Astrocyte (in vitro differentiated cells and primary cell): Measurements from ENCODE around the gene ZNF286A. TPM values are rescaled to one million over a fixed set of nuclear protein-coding genes. Genes with fewer than 3 reads are reported as not detected.
A peak's percentile ranks its signal among the peaks of the same experiment; 100 is the strongest.
"Not testable (repeated sequence)": the region's sequence is repeated elsewhere in the genome, so short reads cannot be mapped to it uniquely, and the experiment has no call there.

ENCODE experiments used
- DNase-seq: peaks from one replicate; pipeline ENCODE4 v3.0.0-alpha.2; 2010; ENCODE audit warnings: low read depth
- FAIRE-seq: peaks from 2 replicates; lab custom pipeline; 2011; peaks lifted over from hg19 to GRCh38; lab: Jason Lieb, UNC
- H2AFZ ChIP-seq: 2 replicates; pipeline ENCODE4 v1.6.0; 2012; ENCODE audit warnings: low read depth, low read length, inconsistent platforms
- H3K27ac ChIP-seq: 2 replicates; pipeline ENCODE4 v1.5.1; 2011; ENCODE audit warnings: low read depth, low read length, inconsistent platforms
- H3K27me3 ChIP-seq: 2 replicates; pipeline ENCODE4 v1.6.0; 2011; ENCODE audit warnings: low read length, inconsistent platforms; ENCODE audit not compliant: insufficient read depth
- H3K36me3 ChIP-seq: 2 replicates; pipeline ENCODE4 v1.5.1; 2011; ENCODE audit warnings: low read length, inconsistent platforms; ENCODE audit not compliant: insufficient read depth
- H3K4me1 ChIP-seq: 2 replicates; pipeline ENCODE4 v1.5.1; 2011; ENCODE audit warnings: low read length, inconsistent platforms; ENCODE audit not compliant: insufficient read depth
- H3K4me2 ChIP-seq: 2 replicates; pipeline ENCODE4 v1.6.0; 2012; ENCODE audit warnings: low read length, inconsistent platforms
- H3K4me3 ChIP-seq: 2 replicates; pipeline ENCODE4 v1.5.1; 2011; ENCODE audit warnings: low read depth, mild to moderate bottlenecking, low read length, inconsistent platforms; ENCODE audit not compliant: insufficient read depth
- H3K79me2 ChIP-seq: 2 replicates; pipeline ENCODE4 v1.6.0; 2012; ENCODE audit warnings: mild to moderate bottlenecking, low read length, inconsistent platforms; ENCODE audit not compliant: insufficient read depth
- H3K9ac ChIP-seq: 2 replicates; pipeline ENCODE4 v1.6.0; 2012; ENCODE audit warnings: mild to moderate bottlenecking, low read length, inconsistent platforms
- H3K9me3 ChIP-seq: 2 replicates; pipeline ENCODE4 v1.5.1; 2012; ENCODE audit warnings: low read depth, mild to moderate bottlenecking, low read length, inconsistent platforms; ENCODE audit not compliant: insufficient read depth
- H4K20me1 ChIP-seq: 2 replicates; pipeline ENCODE4 v1.6.0; 2012; ENCODE audit warnings: low read length, inconsistent platforms; ENCODE audit not compliant: insufficient read depth
- H3K27ac Mint-ChIP-seq: one replicate; pipeline ENCODE4 v1.8.0; 2021; ENCODE audit warnings: mild to moderate bottlenecking, mixed read lengths; ENCODE audit not compliant: unreplicated experiment
- H3K27me3 Mint-ChIP-seq: one replicate; pipeline ENCODE4 v1.8.0; 2021; ENCODE audit warnings: low read depth, mixed read lengths; ENCODE audit not compliant: unreplicated experiment
- H3K36me3 Mint-ChIP-seq: one replicate; pipeline ENCODE4 v1.8.0; 2021; ENCODE audit warnings: low read depth, mixed read lengths; ENCODE audit not compliant: unreplicated experiment
- H3K4me1 Mint-ChIP-seq: one replicate; pipeline ENCODE4 v1.8.0; 2021; ENCODE audit warnings: low read depth, mixed read lengths; ENCODE audit not compliant: unreplicated experiment
- H3K4me3 Mint-ChIP-seq: one replicate; pipeline ENCODE4 v1.8.0; 2021; ENCODE audit warnings: mild to moderate bottlenecking, moderate library complexity, mixed read lengths; ENCODE audit not compliant: unreplicated experiment
- H3K9me3 Mint-ChIP-seq: one replicate; pipeline ENCODE4 v1.8.0; 2021; ENCODE audit warnings: mild to moderate bottlenecking, mixed read lengths; ENCODE audit not compliant: unreplicated experiment
- EZH2 ChIP-seq: IDR thresholded peaks from 2 replicates; pipeline ENCODE4 v1.6.1; 2012; ENCODE audit warnings: mild to moderate bottlenecking, low read length, inconsistent platforms; ENCODE audit not compliant: insufficient read depth
- total RNA-seq: library from RNA; stranded (reverse); gene quantifications from 2 replicates; pipeline ENCODE4 v1.2.1, GENCODE V29; 2021
- TF ChIP-seq, protein P1 (sequence below): IDR thresholded peaks from 2 replicates; pipeline ENCODE4 v1.5.1; 2011; ENCODE audit warnings: low read depth, mild to moderate bottlenecking, inconsistent platforms, low read length, moderate library complexity; ENCODE audit not compliant: insufficient read depth

Gene ZNF286A
- total RNA-seq, 1 donor from 2014 or later, result 58.6 TPM

DNA sequence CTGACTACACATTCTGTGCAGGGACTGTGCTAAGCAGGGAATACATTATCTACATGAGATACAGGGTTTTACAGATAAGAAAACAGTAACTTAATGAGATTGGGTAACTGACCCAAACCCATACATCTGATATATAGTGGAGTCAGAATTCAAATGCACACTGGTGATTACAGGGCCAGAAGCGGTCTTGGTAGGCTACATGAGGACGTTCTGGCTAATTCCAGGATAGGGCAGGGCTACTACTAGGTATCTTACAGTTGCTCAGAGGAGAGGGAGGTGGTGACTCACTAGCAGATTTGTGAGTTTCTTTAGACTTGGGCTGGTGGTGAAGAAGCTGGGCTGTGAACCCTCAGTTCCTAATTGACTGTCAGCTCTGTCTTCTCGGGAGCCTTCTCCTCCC lies 36.9 kb upstream of the ZNF286A start:
- H3K4me3 ChIP-seq, result no peak overlapping the region
- no peak overlapping the region for H2AFZ ChIP-seq
- no peak for FAIRE-seq
- Mint-ChIP-seq H3K4me1 (peaks cover 26% of the 10 kb centered on the region), H3K36me3 (peaks cover 37% of the 10 kb centered on the region), H3K27me3 (no peaks in the 10 kb centered on the region), H3K27ac (no peak overlapping the region), H3K4me3 (no peak overlapping the region), H3K9me3 (no peaks in the 10 kb centered on the region)
- peaks cover 5% of the 10 kb centered on the region for H3K36me3 ChIP-seq
- no peak overlapping the region for H3K27ac ChIP-seq
- no peak overlapping the region for H3K9ac ChIP-seq
- no peak overlapping the region for H3K4me2 ChIP-seq
- peak; percentile 16 for DNase-seq
- no peaks in the 10 kb centered on the region for H3K9me3 ChIP-seq
- peaks cover 5% of the 10 kb centered on the region for H3K4me1 ChIP-seq
- H4K20me1 ChIP-seq, result no peaks in the 10 kb centered on the region
- H3K79me2 ChIP-seq, result no peaks in the 10 kb centered on the region
- no peak for TF ChIP-seq EZH2
- TF ChIP-seq, protein P1, sequence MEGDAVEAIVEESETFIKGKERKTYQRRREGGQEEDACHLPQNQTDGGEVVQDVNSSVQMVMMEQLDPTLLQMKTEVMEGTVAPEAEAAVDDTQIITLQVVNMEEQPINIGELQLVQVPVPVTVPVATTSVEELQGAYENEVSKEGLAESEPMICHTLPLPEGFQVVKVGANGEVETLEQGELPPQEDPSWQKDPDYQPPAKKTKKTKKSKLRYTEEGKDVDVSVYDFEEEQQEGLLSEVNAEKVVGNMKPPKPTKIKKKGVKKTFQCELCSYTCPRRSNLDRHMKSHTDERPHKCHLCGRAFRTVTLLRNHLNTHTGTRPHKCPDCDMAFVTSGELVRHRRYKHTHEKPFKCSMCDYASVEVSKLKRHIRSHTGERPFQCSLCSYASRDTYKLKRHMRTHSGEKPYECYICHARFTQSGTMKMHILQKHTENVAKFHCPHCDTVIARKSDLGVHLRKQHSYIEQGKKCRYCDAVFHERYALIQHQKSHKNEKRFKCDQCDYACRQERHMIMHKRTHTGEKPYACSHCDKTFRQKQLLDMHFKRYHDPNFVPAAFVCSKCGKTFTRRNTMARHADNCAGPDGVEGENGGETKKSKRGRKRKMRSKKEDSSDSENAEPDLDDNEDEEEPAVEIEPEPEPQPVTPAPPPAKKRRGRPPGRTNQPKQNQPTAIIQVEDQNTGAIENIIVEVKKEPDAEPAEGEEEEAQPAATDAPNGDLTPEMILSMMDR, result no peak
- no peaks in the 10 kb centered on the region for H3K27me3 ChIP-seq

- Histone ChIP-seq H3K9me3 (no peaks in the 10 kb centered on the region), H3K36me3 (peaks cover 5% of the 10 kb centered on the region), H2AFZ (no peak overlapping the region), H3K27ac (no peak overlapping the region), H3K27me3 (no peaks in the 10 kb centered on the region), H4K20me1 (no peaks in the 10 kb centered on the region), H3K9ac (no peak overlapping the region), H3K4me1 (no peaks in the 10 kb centered on the region), H3K79me2 (no peaks in the 10 kb centered on the region), H3K4me3 (no peak overlapping the region), H3K4me2 (no peak overlapping the region)
- Mint-ChIP-seq H3K4me1 (peaks cover 21% of the 10 kb centered on the region), H3K27me3 (no peaks in the 10 kb centered on the region), H3K4me3 (no peak overlapping the region), H3K27ac (no peak overlapping the region), H3K36me3 (peaks cover 35% of the 10 kb centered on the region), H3K9me3 (no peaks in the 10 kb centered on the region)
- TF ChIP-seq, protein P1, result no peak
- no peak for TF ChIP-seq EZH2
- DNase-seq, result no peak
- no peak for FAIRE-seq
Measured at GRCh38 chr17:15663176-15663575, 36.4 kb upstream of the ZNF286A start.

DNA sequence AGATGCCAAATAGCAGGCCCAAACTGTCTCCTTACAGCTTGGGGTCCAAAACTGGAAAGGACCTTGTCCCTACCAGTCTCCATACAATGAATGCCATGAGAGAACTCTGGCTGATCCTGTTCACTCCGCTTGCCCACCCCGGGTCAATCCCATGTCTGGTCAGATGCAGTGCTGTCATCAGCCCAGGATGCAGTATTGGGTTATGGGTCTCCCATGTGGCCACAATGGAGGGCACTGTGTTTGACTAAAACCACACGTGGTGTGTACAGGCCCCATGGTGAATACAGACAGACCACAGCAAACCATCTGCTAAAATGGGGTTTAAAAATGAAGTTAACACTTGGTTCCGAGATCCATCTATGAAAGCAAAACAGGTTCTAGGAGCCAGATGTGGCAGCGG lies 35.9 kb upstream of the ZNF286A start:
- Histone ChIP-seq H3K36me3 (peaks cover 5% of the 10 kb centered on the region), H2AFZ (no peak overlapping the region), H3K4me3 (no peak overlapping the region), H3K27ac (no peak overlapping the region), H3K27me3 (no peaks in the 10 kb centered on the region), H3K9ac (no peak overlapping the region), H3K79me2 (no peaks in the 10 kb centered on the region), H3K4me1 (no peaks in the 10 kb centered on the region), H3K9me3 (no peaks in the 10 kb centered on the region), H4K20me1 (no peaks in the 10 kb centered on the region), H3K4me2 (no peak overlapping the region)
- DNase-seq (no peak), FAIRE-seq (no peak)
- H3K36me3 Mint-ChIP-seq, result peaks cover 32% of the 10 kb centered on the region
- H3K27ac Mint-ChIP-seq, result no peak overlapping the region
- no peaks in the 10 kb centered on the region for H3K9me3 Mint-ChIP-seq
- peaks cover 17% of the 10 kb centered on the region for H3K4me1 Mint-ChIP-seq
- no peaks in the 10 kb centered on the region for H3K27me3 Mint-ChIP-seq
- TF ChIP-seq, protein P1, result no peak
- no peak for TF ChIP-seq EZH2
- H3K4me3 Mint-ChIP-seq, result no peak overlapping the region

DNA sequence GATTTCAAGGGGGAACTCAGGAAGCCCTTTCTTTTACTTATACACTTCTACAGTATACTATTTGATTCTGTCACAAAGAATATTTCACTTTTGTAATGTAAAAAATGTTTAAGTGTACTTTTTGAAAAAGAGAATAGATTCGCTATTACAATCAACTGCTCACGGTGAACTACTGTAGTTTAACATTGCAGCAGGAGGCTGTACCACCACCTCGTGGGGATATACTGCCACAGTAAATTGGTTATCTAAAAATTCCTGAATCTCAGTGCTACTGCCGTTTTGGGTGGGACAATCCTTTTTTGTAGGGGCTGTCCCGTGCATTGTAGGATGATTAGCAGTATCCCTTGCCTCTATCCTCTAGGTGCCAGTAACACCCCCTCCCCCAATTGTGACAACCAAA lies 30.0 kb upstream of the ZNF286A start:
- not testable (repeated sequence) for H3K9me3 ChIP-seq, H2AFZ ChIP-seq, H3K36me3 ChIP-seq, H3K27me3 ChIP-seq, H3K9me3 Mint-ChIP-seq, H3K4me2 ChIP-seq, H3K4me1 ChIP-seq, H4K20me1 ChIP-seq, H3K27ac Mint-ChIP-seq, H3K4me3 Mint-ChIP-seq, H3K27ac ChIP-seq, H3K9ac ChIP-seq, H3K4me1 Mint-ChIP-seq, H3K4me3 ChIP-seq, H3K27me3 Mint-ChIP-seq, H3K79me2 ChIP-seq, DNase-seq
- peak; percentile 58 for FAIRE-seq
- peaks cover 10% of the 10 kb centered on the region for H3K36me3 Mint-ChIP-seq
